SH-SY5Y (cell line): ENCODE results near the gene RCOR3.

ENCODE experiments used
- GATA2 ChIP-seq: IDR thresholded peaks from 2 replicates; pipeline ENCODE4 v1.6.1; 2011; ENCODE audit warnings: mild to moderate bottlenecking, low read depth, low read length
- GATA3 ChIP-seq: IDR thresholded peaks from 2 replicates; pipeline ENCODE4 v1.6.1; 2011; ENCODE audit warnings: low read depth, mild to moderate bottlenecking, low read length, moderate library complexity

GRCh38 chr1:211331011-211331709 lies 72.0 kb downstream of the RCOR3 start:
- TF ChIP-seq GATA2: no peak
- no peak for TF ChIP-seq GATA3
